Central memory CD8-positive, alpha-beta T cell (primary cell): ENCODE data around the gene STIM1.
"Not testable (repeated sequence)": the region's sequence is repeated elsewhere in the genome, so short reads cannot be mapped to it uniquely, and the experiment has no call there.

ENCODE experiments used
- ATAC-seq: fragments of 150-1000 bp; cut with Tn5 transposase; replicated peaks from 2 replicates; pipeline ENCODE4 v1.10.0; 2022; ENCODE audit warnings: mild to moderate bottlenecking, moderate FRiP score, moderate number of reproducible peaks; ENCODE audit not compliant: poor library complexity, severe bottlenecking; ENCODE audit errors: extremely low read depth
- DNase-seq, 2 donors: peaks; one replicate each; pipeline ENCODE4 v3.0.0; 2021; ENCODE audit warnings: low spot score in 2 of 2
- H3K27ac Mint-ChIP-seq: one replicate; pipeline ENCODE4 v1.8.0; 2022; ENCODE audit warnings: low read depth, mild to moderate bottlenecking, moderate library complexity, mixed read lengths
- H3K27me3 Mint-ChIP-seq: one replicate; pipeline ENCODE4 v1.8.0; 2022; ENCODE audit warnings: mixed read lengths
- H3K36me3 Mint-ChIP-seq: one replicate; pipeline ENCODE4 v1.8.0; 2022; ENCODE audit warnings: mild to moderate bottlenecking, moderate library complexity, mixed read lengths; ENCODE audit not compliant: insufficient read depth
- H3K4me1 Mint-ChIP-seq: one replicate; pipeline ENCODE4 v1.8.0; 2022; ENCODE audit warnings: mixed read lengths
- H3K4me3 Mint-ChIP-seq: one replicate; pipeline ENCODE4 v1.8.0; 2022; ENCODE audit warnings: mild to moderate bottlenecking, moderate library complexity, mixed read lengths
- H3K9me3 Mint-ChIP-seq: one replicate; pipeline ENCODE4 v1.8.0; 2022; ENCODE audit warnings: mixed read lengths

STIM1 gene

DNA sequence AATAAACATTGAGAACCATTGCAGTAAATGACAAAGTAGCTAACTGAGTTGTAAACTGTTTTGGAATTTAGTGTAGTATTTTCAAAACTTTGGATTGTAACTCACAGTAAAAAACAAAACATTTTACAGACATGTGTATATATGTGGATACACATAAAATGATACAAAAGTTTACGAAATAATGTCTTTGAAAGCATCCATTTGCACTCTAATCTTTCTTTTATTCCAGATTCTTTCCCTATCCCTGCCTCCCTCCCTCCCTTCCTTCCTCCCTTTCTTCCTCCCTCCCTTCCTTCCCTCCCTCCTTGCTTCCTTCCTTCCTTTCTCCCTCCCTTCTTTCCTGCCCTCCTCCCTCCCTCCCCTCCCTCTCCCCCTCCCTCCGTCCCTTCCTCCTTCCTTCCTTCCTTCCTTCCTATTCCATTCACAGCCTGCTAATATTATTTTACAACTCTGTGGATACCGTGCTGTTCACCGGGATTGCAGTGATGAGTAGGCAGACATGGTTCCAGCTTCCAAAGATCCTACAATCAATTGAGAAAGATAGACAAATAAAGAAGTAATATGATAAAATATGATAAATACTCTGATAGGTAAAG, 242.7 kb downstream of the STIM1 start:
- H3K4me1 Mint-ChIP-seq, result peaks cover 56% of the 10 kb centered on the region
- no peaks in the 10 kb centered on the region for H3K9me3 Mint-ChIP-seq
- H3K27ac Mint-ChIP-seq, result no peak overlapping the region
- DNase-seq (no peak), ATAC-seq (no peak)
- peaks cover 26% of the 10 kb centered on the region for H3K36me3 Mint-ChIP-seq
- H3K27me3 Mint-ChIP-seq, result no peaks in the 10 kb centered on the region
- no peak overlapping the region for H3K4me3 Mint-ChIP-seq

DNA sequence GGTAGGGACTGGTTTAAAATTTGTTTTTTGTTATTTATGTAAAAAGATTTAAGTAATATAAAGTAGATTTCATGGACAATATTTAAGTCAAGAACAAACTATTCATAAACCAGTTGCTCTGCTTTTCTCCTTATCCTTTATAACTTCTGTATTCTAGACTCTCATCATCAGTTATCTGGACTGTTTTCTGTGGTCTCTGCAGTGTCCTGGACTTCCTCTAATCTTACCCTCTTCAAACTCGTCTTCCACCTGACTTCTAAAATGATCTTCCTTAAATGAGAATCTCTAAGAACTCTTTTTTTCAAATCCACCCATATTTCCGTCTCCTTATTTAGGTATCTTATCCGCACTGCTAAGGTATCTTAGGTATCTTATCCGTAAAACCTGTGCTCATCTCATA, 247.2 kb downstream of the STIM1 start:
- Mint-ChIP-seq H3K9me3 (no peaks in the 10 kb centered on the region), H3K4me1 (peaks cover 31% of the 10 kb centered on the region), H3K27ac (no peak overlapping the region), H3K36me3 (peaks cover 33% of the 10 kb centered on the region), H3K27me3 (no peaks in the 10 kb centered on the region), H3K4me3 (no peak overlapping the region)
- no peak for DNase-seq
- no peak for ATAC-seq

DNA sequence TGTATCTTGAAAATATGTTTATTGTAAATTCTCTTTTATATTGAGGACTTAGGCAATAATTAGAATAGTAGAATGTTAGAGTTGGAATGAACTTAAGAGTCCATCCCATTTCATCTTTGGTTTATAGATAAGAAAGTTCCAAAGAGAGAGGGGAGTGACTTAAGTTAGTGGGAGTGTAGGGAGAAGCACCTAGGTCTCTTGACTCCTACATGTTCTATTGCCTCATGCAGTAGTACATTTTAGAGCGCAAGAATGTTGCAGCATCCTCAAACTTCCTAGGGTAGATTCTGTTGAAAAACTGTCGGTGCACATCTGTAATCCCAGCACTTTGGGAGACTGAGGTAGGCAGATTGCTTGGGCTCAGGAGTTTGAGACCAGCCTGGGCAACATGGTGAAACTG, 247.8 kb downstream of the STIM1 start:
- peaks cover 28% of the 10 kb centered on the region for H3K4me1 Mint-ChIP-seq
- no peak for ATAC-seq
- H3K27me3 Mint-ChIP-seq, result no peaks in the 10 kb centered on the region
- no peaks in the 10 kb centered on the region for H3K9me3 Mint-ChIP-seq
- H3K36me3 Mint-ChIP-seq, result peaks cover 35% of the 10 kb centered on the region
- no peak overlapping the region for H3K4me3 Mint-ChIP-seq
- no peak overlapping the region for H3K27ac Mint-ChIP-seq
- DNase-seq, result no peak

DNA sequence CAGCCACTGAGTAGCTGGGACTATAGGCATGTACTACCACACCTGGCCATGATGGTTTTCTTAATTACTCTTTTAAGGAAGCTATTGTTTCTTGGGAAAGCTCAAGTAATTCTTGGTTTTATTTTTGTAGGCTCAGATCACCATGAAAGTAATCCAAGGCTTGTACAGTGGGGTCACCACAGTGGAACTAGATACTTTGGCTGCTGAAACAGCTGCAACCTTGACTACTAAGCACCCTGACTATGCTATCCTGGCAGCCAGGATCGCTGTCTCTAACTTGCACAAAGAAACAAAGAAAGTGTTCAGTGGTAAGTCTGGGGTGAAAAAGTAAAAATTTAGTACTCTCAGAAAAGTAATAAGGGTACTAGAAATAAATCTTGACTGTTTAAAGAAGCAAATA, 250.5 kb downstream of the STIM1 start:
- ATAC-seq (no peak), DNase-seq (no peak)
- Mint-ChIP-seq H3K27me3 (no peaks in the 10 kb centered on the region), H3K36me3 (peaks cover 44% of the 10 kb centered on the region), H3K4me1 (peaks cover 8% of the 10 kb centered on the region), H3K27ac (no peak overlapping the region), H3K9me3 (no peaks in the 10 kb centered on the region), H3K4me3 (no peak overlapping the region)

DNA sequence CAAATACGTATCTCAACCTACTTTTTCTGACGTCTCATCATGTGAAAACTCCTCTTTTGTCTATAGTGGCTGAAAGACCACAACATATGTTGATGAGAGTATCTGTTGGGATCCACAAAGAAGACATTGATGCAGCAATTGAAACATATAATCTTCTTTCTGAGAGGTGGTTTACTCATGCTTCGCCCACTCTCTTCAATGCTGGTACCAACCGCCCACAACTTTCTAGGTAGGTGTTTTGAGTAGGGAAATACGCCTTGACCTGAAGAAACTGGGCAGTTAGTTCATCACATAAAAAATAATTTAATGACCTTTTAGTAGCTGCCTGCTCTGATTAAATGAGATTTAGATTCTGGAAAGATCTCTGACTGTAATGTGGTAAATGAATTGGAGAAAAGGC, 256.4 kb downstream of the STIM1 start:
- DNase-seq (no peak), ATAC-seq (no peak)
- Mint-ChIP-seq H3K9me3 (no peaks in the 10 kb centered on the region), H3K4me3 (no peak overlapping the region), H3K27ac (no peak overlapping the region), H3K27me3 (no peaks in the 10 kb centered on the region), H3K36me3 (peaks cover 58% of the 10 kb centered on the region), H3K4me1 (no peaks in the 10 kb centered on the region)

DNA sequence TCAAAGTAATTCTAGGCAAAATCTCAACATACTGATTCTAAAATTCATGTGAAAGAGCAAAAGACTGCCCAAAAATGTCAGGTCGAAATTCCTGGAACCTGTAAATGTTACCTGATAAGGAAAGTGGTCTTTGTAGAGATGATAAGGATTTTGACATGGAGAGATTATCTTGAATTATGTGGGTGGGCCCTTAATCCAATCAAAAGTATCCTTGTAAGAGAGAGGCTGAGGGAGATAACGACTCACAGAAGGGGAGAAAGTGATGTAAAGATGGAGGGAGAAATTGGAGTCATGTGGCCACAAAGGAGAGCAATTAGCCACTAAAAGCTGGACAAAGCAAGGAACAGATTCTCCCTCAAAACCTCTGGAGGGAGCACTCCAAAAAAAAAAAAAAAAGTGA, 259.7 kb downstream of the STIM1 start:
- no peak for DNase-seq
- Mint-ChIP-seq H3K27ac (no peak overlapping the region), H3K4me1 (no peaks in the 10 kb centered on the region), H3K27me3 (no peaks in the 10 kb centered on the region), H3K36me3 (peaks cover 49% of the 10 kb centered on the region), H3K4me3 (no peak overlapping the region), H3K9me3 (no peaks in the 10 kb centered on the region)
- no peak for ATAC-seq

DNA sequence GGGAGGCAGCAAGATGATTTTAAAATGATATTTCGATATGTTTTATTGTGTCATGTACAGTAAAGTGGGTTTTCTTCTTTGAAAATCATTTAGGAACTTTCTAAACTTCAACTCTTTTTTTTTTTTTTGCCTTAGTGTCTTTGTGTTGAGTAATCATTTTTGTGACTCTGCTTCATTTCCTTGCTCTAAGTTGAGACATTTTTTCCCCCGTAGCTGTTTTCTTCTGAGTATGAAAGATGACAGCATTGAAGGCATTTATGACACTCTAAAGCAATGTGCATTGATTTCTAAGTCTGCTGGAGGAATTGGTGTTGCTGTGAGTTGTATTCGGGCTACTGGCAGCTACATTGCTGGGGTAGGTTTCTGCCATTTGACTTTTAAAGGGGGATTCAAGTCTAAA, 262.6 kb downstream of the STIM1 start:
- H3K4me3 Mint-ChIP-seq, result no peak overlapping the region
- no peaks in the 10 kb centered on the region for H3K27me3 Mint-ChIP-seq
- H3K36me3 Mint-ChIP-seq, result peaks cover 41% of the 10 kb centered on the region
- DNase-seq, result no peak
- no peaks in the 10 kb centered on the region for H3K4me1 Mint-ChIP-seq
- no peak overlapping the region for H3K27ac Mint-ChIP-seq
- no peak for ATAC-seq
- H3K9me3 Mint-ChIP-seq, result no peaks in the 10 kb centered on the region

DNA sequence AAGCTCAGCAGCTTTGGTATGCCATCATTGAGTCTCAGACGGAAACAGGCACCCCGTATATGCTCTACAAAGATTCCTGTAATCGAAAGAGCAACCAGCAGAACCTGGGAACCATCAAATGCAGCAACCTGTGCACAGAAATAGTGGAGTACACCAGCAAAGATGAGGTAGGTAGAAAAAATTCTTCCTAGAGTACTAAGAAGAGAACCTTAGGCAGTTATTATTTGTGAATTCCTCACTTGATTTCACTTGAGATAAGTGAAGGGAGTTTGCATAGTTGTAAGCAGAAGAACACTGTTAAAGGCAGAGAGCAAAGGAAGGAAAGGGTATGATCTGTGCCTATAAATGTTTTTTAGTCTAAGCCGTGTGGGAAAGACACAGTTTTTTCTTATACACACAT, 267.8 kb downstream of the STIM1 start:
- no peaks in the 10 kb centered on the region for H3K9me3 Mint-ChIP-seq
- H3K27me3 Mint-ChIP-seq, result no peaks in the 10 kb centered on the region
- no peak overlapping the region for H3K27ac Mint-ChIP-seq
- DNase-seq (no peak), ATAC-seq (no peak)
- no peaks in the 10 kb centered on the region for H3K4me1 Mint-ChIP-seq
- peaks cover 62% of the 10 kb centered on the region for H3K36me3 Mint-ChIP-seq
- no peak overlapping the region for H3K4me3 Mint-ChIP-seq

DNA sequence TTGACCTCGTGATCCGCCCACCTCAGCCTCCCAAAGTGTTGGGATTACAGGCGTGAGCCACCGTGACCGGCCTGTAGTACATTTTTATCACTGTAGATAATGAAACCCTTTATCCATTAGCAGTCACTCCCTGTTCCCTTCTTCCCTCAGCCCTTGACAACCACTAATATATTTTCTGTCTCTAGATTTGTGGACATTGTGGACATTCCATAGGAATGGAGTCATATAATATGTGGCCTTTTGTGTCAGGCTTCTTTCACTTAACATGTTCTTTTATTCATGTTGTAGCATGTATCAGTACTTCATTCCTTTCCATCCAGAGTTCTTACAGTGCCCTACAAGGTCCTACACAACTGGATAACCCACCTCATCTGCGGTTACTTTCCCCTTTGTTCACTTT, 269.7 kb downstream of the STIM1 start:
- H3K27me3 Mint-ChIP-seq, result no peaks in the 10 kb centered on the region
- DNase-seq (no peak), ATAC-seq (no peak)
- H3K27ac Mint-ChIP-seq, result no peak overlapping the region
- H3K9me3 Mint-ChIP-seq, result no peaks in the 10 kb centered on the region
- no peaks in the 10 kb centered on the region for H3K4me1 Mint-ChIP-seq
- H3K4me3 Mint-ChIP-seq, result no peak overlapping the region
- H3K36me3 Mint-ChIP-seq, result peaks cover 58% of the 10 kb centered on the region

DNA sequence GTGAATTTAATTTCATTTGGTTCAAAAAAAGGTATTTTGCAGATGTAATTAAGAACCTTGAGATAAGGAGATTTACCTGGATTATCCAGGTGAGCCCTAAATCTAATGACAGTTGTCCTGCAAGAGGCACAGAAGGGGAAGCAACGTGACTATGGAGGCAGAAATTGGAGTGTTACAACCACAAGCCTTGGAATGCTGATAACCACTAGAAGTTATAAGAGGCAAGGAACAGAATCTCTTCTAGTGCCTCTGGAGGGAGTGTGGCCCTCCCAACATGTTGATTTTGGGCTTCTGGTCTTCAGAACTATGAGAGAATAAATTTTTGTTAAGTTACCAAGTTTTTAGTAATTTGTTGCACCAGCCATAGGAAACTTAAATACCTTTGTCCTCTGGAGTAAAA, 271.9 kb downstream of the STIM1 start:
- Mint-ChIP-seq H3K9me3 (no peaks in the 10 kb centered on the region), H3K27me3 (no peaks in the 10 kb centered on the region), H3K4me1 (no peaks in the 10 kb centered on the region), H3K36me3 (peaks cover 52% of the 10 kb centered on the region), H3K27ac (no peak overlapping the region), H3K4me3 (no peak overlapping the region)
- DNase-seq (no peak), ATAC-seq (no peak)

DNA sequence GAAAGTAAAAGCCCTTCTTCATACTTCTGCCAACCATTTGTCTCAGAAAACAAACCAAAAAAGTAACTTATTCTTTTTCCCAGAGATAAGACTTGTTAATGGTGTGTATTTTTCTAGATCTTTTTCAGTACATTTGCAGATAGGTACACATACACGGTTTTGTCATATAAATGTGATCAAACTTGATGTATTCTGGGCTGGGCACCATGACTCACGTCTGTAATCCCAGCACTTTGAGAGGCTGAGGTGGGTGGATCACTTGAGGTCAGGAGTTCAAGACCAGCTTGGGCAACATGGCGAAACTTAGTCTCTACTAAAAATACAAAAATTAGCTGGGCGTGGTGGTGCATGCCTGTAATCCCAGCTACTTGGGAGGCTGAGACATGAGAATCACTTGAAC, 274.8 kb downstream of the STIM1 start:
- H3K4me1 Mint-ChIP-seq, H3K9me3 Mint-ChIP-seq, H3K27ac Mint-ChIP-seq, ATAC-seq, H3K27me3 Mint-ChIP-seq, H3K4me3 Mint-ChIP-seq, DNase-seq: not testable (repeated sequence)
- peaks cover 36% of the 10 kb centered on the region for H3K36me3 Mint-ChIP-seq

DNA sequence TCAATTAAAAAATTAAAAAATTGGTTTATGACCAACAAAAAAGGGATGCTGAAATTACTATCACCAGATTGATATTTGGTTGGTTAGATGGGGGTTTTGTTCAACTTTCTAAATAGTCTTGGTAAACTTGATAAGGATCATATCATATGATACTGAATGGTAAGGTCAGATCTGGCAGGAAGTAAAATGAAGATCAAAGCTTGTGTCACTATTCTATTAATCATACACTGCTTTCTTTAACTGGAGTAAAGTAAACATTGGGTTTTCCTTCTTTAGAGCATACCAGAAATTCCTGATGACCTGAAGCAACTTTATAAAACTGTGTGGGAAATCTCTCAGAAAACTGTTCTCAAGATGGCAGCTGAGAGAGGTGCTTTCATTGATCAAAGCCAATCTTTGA, 279.3 kb downstream of the STIM1 start:
- Mint-ChIP-seq H3K4me1 (no peaks in the 10 kb centered on the region), H3K27me3 (no peaks in the 10 kb centered on the region), H3K9me3 (no peaks in the 10 kb centered on the region), H3K27ac (peak overlapping the region; percentile 69), H3K4me3 (no peak overlapping the region), H3K36me3 (peaks cover 34% of the 10 kb centered on the region)
- ATAC-seq (no peak), DNase-seq (no peak)

DNA sequence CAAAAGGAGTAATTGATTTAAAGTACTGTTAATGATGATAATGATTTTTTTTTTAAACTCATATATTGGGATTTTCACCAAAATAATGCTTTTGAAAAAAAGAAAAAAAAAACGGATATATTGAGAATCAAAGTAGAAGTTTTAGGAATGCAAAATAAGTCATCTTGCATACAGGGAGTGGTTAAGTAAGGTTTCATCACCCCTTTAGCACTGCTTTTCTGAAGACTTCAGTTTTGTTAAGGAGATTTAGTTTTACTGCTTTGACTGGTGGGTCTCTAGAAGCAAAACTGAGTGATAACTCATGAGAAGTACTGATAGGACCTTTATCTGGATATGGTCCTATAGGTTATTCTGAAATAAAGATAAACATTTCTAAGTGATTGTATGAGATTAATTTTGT, 283.0 kb downstream of the STIM1 start:
- peaks cover 35% of the 10 kb centered on the region for H3K36me3 Mint-ChIP-seq
- H3K9me3 Mint-ChIP-seq, result peaks cover 7% of the 10 kb centered on the region
- ATAC-seq, result no peak
- H3K4me1 Mint-ChIP-seq, result no peaks in the 10 kb centered on the region
- H3K4me3 Mint-ChIP-seq, result no peak overlapping the region
- H3K27ac Mint-ChIP-seq, result no peak overlapping the region
- no peak for DNase-seq
- no peaks in the 10 kb centered on the region for H3K27me3 Mint-ChIP-seq
